ENCODE data around the gene ZDHHC3. TPM values are rescaled to one million over a fixed set of nuclear protein-coding genes. Genes with fewer than 3 reads are reported as not detected.

The ZDHHC3 gene
- total RNA-seq, 4 donors from 2014 or later = 98.4 to 139 (median 117) TPM

- TF ChIP-seq CTCF (IDR thresholded peaks at IDR 0.05) = no peak
- no peak for TF ChIP-seq EP300 (IDR thresholded peaks at IDR 0.05)
- no peak for TF ChIP-seq POLR2A (IDR thresholded peaks at IDR 0.05)
- peaks cover 0 to 30% (median 11%) of the 10 kb centered on the region in 4 donors for H3K4me1 ChIP-seq
- WGBS, 2 donors = 85 to 86% methylated on average over 2 of the region's 2 CpGs
- H3K36me3 ChIP-seq = peaks cover 0 to 3% (median 0%) of the 10 kb centered on the region in 3 donors
- no peak overlapping the region for H3K27ac ChIP-seq
- H3K4me3 ChIP-seq = no peak overlapping the region
- DNase-seq (ENCODE audit: low spot score in 2 of 2) = no peak
- no peaks in the 10 kb centered on the region for H3K27me3 ChIP-seq
- no peaks in the 10 kb centered on the region for H3K9me3 ChIP-seq
These were observed 6.2 kb downstream of the ZDHHC3 start for GRCh38 chr3:44969828-44970179.

- H3K4me1 ChIP-seq = peaks cover 0 to 27% (median 7%) of the 10 kb centered on the region in 4 donors
- no peak overlapping the region for H3K27ac ChIP-seq
- no peaks in the 10 kb centered on the region for H3K27me3 ChIP-seq
- H3K4me3 ChIP-seq = no peak overlapping the region
- peaks cover 0 to 3% (median 0%) of the 10 kb centered on the region in 3 donors for H3K36me3 ChIP-seq
- no peaks in the 10 kb centered on the region for H3K9me3 ChIP-seq
- no peak for DNase-seq (ENCODE audit: low spot score in 2 of 2)
- TF ChIP-seq CTCF (IDR thresholded peaks at IDR 0.05) (no peak), EP300 (IDR thresholded peaks at IDR 0.05) (no peak), POLR2A (IDR thresholded peaks at IDR 0.05) (no peak)
- 76 to 78% methylated on average over 5 of the region's 5 CpGs for WGBS, 2 donors
These were observed 6.7 kb downstream of the ZDHHC3 start for GRCh38 chr3:44969154-44969827.

GRCh38 chr3:44968447-44968858 lies 7.5 kb downstream of the ZDHHC3 start:
- peaks cover 0 to 27% (median 5%) of the 10 kb centered on the region in 4 donors for H3K4me1 ChIP-seq
- H3K9me3 ChIP-seq = no peaks in the 10 kb centered on the region
- WGBS, 2 donors = 94 to 98% methylated on average over 6 of the region's 6 CpGs
- no peak overlapping the region for H3K27ac ChIP-seq
- peaks cover 0 to 3% (median 0%) of the 10 kb centered on the region in 3 donors for H3K36me3 ChIP-seq
- no peak for TF ChIP-seq CTCF (IDR thresholded peaks at IDR 0.05)
- no peak for TF ChIP-seq POLR2A (IDR thresholded peaks at IDR 0.05)
- no peak for TF ChIP-seq EP300 (IDR thresholded peaks at IDR 0.05)
- H3K27me3 ChIP-seq = no peaks in the 10 kb centered on the region
- DNase-seq (ENCODE audit: low spot score in 2 of 2) = no peak
- H3K4me3 ChIP-seq = no peak overlapping the region

- no peak overlapping the region for H3K4me3 ChIP-seq
- H3K4me1 ChIP-seq = peaks cover 0 to 33% (median 5%) of the 10 kb centered on the region in 4 donors
- TF ChIP-seq POLR2A (IDR thresholded peaks at IDR 0.05) (no peak), EP300 (IDR thresholded peaks at IDR 0.05) (no peak), CTCF (IDR thresholded peaks at IDR 0.05) (no peak)
- H3K27ac ChIP-seq = no peak overlapping the region
- H3K36me3 ChIP-seq = peaks cover 0 to 3% (median 0%) of the 10 kb centered on the region in 3 donors
- no peaks in the 10 kb centered on the region for H3K9me3 ChIP-seq
- H3K27me3 ChIP-seq = no peaks in the 10 kb centered on the region
- 79 to 84% methylated on average over 3 of the region's 3 CpGs for WGBS, 2 donors
- DNase-seq (ENCODE audit: low spot score in 2 of 2) = no peak
These were observed 9.1 kb downstream of the ZDHHC3 start for GRCh38 chr3:44966795-44967278.

- Histone ChIP-seq H3K36me3 (peaks cover 0 to 3% (median 0%) of the 10 kb centered on the region in 3 donors), H3K27me3 (no peaks in the 10 kb centered on the region), H3K4me3 (no peak overlapping the region), H3K4me1 (peaks cover 0 to 33% (median 5%) of the 10 kb centered on the region in 4 donors), H3K27ac (no peak overlapping the region), H3K9me3 (no peaks in the 10 kb centered on the region)
- no peak for DNase-seq (ENCODE audit: low spot score in 2 of 2)
- WGBS, 2 donors = 86 to 91% methylated on average over 3 of the region's 3 CpGs
- TF ChIP-seq EP300 (IDR thresholded peaks at IDR 0.05) (no peak), POLR2A (IDR thresholded peaks at IDR 0.05) (no peak), CTCF (IDR thresholded peaks at IDR 0.05) (no peak)
These were observed 10.8 kb downstream of the ZDHHC3 start for GRCh38 chr3:44965165-44965564.

Data from tibial nerve (tissue), 4 donors.